Spleen (tissue), 11 donors: Measurements from ENCODE around the gene ZNF516. TPM values are rescaled to one million over a fixed set of nuclear protein-coding genes. Genes with fewer than 3 reads are reported as not detected.

Experiments used
- DNase-seq: peaks from one replicate; pipeline ENCODE4 v3.0.0-alpha.2; 2020
- H3K27ac ChIP-seq, 8 donors: fragments of 200-600 bp; sonication (generic) in 7 of 8; 1 replicate in 4 of 8; 2 replicates in 4 of 8; pipeline versions ENCODE4 v1.5.0 to v1.8.0; 2016 to 2021; ENCODE audit warnings: inconsistent platforms in 4 of 8, mild to moderate bottlenecking in 4 of 8, moderate library complexity in 1 of 8
- H3K27me3 ChIP-seq, 7 donors: fragments of 200-600 bp; sonication (generic) in 6 of 7; replicated peaks in 1 of 7; 1 replicate in 4 of 7; 2 replicates in 3 of 7; pipeline versions ENCODE4 v1.5.0 to v1.8.0; 2016 to 2021; ENCODE audit warnings: inconsistent platforms in 3 of 7, mild to moderate bottlenecking in 1 of 7
- H3K36me3 ChIP-seq, 6 donors: fragments of 200-600 bp; sonication (generic) in 5 of 6; 1 replicate in 4 of 6; 2 replicates in 2 of 6; pipeline versions ENCODE4 v1.5.0 to v1.8.0; 2016 to 2021; ENCODE audit warnings: inconsistent platforms in 2 of 6
- H3K4me1 ChIP-seq, 6 donors: fragments of 200-600 bp; sonication (generic) in 5 of 6; 1 replicate in 3 of 6; 2 replicates in 3 of 6; pipeline versions ENCODE4 v1.5.0 to v1.8.0; 2016 to 2021; ENCODE audit warnings: inconsistent platforms in 3 of 6
- H3K4me3 ChIP-seq, 8 donors: fragments of 200-600 bp; sonication (generic) in 7 of 8; 1 replicate in 4 of 8; 2 replicates in 4 of 8; pipeline versions ENCODE4 v1.5.0 to v1.8.0; 2016 to 2021; ENCODE audit warnings: inconsistent platforms in 4 of 8, mild to moderate bottlenecking in 4 of 8, moderate library complexity in 2 of 8
- H3K9me3 ChIP-seq, 8 donors: fragments of 200-600 bp; sonication (generic) in 7 of 8; 1 replicate in 4 of 8; 2 replicates in 4 of 8; pipeline versions ENCODE4 v1.5.0 to v1.8.0; 2016 to 2021; ENCODE audit warnings: inconsistent platforms in 4 of 8
- CTCF ChIP-seq, 11 experiments: fragments of 200-600 bp in 7 of 11; fragments of 450-650 bp in 4 of 11; sonication (generic) in 4 of 11; IDR thresholded peaks in 8 of 11; conservative IDR thresholded peaks in 3 of 11; 1 replicate in 7 of 11; 2 replicates in 4 of 11; pipeline versions ENCODE4 v1.4.0 to v1.8.0; 2016 to 2021; ENCODE audit warnings: antibody characterized with exemption in 11 of 11, inconsistent platforms in 4 of 11, mild to moderate bottlenecking in 1 of 11
- POLR2A ChIP-seq, 3 donors: fragments of 450-650 bp; IDR thresholded peaks; one replicate each; pipeline ENCODE4 v1.5.1; 2017; ENCODE audit warnings: antibody characterized with exemption in 3 of 3, mild to moderate bottlenecking in 1 of 3
- POLR2AphosphoS5 ChIP-seq, 3 donors: sonication (generic); formaldehyde crosslinking; IDR thresholded peaks; one replicate each; pipeline ENCODE4 v1.5.1; 2017; ENCODE audit warnings: antibody characterized with exemption in 3 of 3
- WGBS, 5 donors: extraction: QIAGEN DNeasy Blood & Tissue Kit in 3 of 5; methylation state at CpG; one replicate each; pipeline versions ENCODE4 v1.1.5 to v1.1.7; 2013 to 2018; 5-methylcytosine and 5-hydroxymethylcytosine counted together
- intact Hi-C: fragments of 100-400 bp; cut with DNase I; formaldehyde crosslinking; loops from one replicate; pipeline ENCODE4 v1.15.0; 2023; ENCODE audit warnings: low total_unique reads
- polyA plus RNA-seq, 3 donors: library from polyadenylated mRNA; stranded (reverse); fragments of 200-250 nt; gene quantifications; one replicate each; pipeline ENCODE4 v1.2.1, GENCODE V29; 2013
- total RNA-seq, 7 donors: library from RNA; depleted of rRNA in 3 of 7; stranded (reverse); fragments of >200 nt in 3 of 7; fragmentation: NEBNext Ultra II Directional in 4 of 7; extraction: Animal tissue kit (Norgen Biotek cat#: 25700) in 4 of 7; gene quantifications; one replicate each; pipeline versions ENCODE4 v1.1.0 to v1.2.1, GENCODE V29; 2016 to 2021
- donor health status: healthy with polysubstance abuse.
- donor health status: DM: no; HTN: no; CAD: no; lungs with moderate emphysema.
- donor health status: DM: no; HTN: no; CAD: no.
- donor health status: Bipolar disorder and iron deficiency.
- donor health status: healthy.
- donor health status: DM: no; HTN: no; CAD: no.
- donor health status: DM: yes; HTN: yes; CAD: no.

Gene ZNF516
- total and polyA plus RNA-seq, 10 donors: 4.5 to 58.4 (median 40.0) TPM

GRCh38 chr18:76432970-76433767 is 61.9 kb downstream of the ZNF516 start:
- intact Hi-C loops: no loop called here
- Histone ChIP-seq H3K9me3 (no peaks in the 10 kb centered on the region), H3K4me1 (peaks cover 0 to 48% (median 20%) of the 10 kb centered on the region in 6 donors), H3K27ac (no peak overlapping the region), H3K4me3 (no peak overlapping the region), H3K36me3 (peaks cover 0 to 53% (median 8%) of the 10 kb centered on the region in 6 donors), H3K27me3 (no peaks in the 10 kb centered on the region)
- peak in 1 of 3 donors; percentile 21 for TF ChIP-seq POLR2AphosphoS5 (IDR thresholded peaks at IDR 0.05)
- TF ChIP-seq POLR2A (IDR thresholded peaks at IDR 0.05): no peak
- DNase-seq: no peak
- WGBS, 5 donors: 91 to 97% (median 95%) methylated on average over 23 to 25 of the region's 25 CpGs

- no peak overlapping the region for H3K27ac ChIP-seq
- peaks cover 0 to 55% (median 20%) of the 10 kb centered on the region in 6 donors for H3K4me1 ChIP-seq
- DNase-seq: peak; percentile 48
- peaks cover 0 to 44% (median 8%) of the 10 kb centered on the region in 6 donors for H3K36me3 ChIP-seq
- 91 to 98% (median 95%) methylated on average over 8 to 10 of the region's 10 CpGs for WGBS, 5 donors
- no peaks in the 10 kb centered on the region for H3K9me3 ChIP-seq
- intact Hi-C loops: no loop called here
- no peak for TF ChIP-seq POLR2A (IDR thresholded peaks at IDR 0.05)
- no peak for TF ChIP-seq CTCF (IDR thresholded peaks at IDR 0.05 in 8 of 11, conservative IDR thresholded peaks at IDR 0.05 in 3 of 11)
- TF ChIP-seq POLR2AphosphoS5 (IDR thresholded peaks at IDR 0.05): no peak
- H3K4me3 ChIP-seq: no peak overlapping the region
- H3K27me3 ChIP-seq: no peaks in the 10 kb centered on the region
Observed at GRCh38 chr18:76432274-76432755, 62.7 kb downstream of the ZNF516 start.

GRCh38 chr18:76431437-76432273 is 63.4 kb downstream of the ZNF516 start:
- H3K36me3 ChIP-seq: peaks cover 0 to 39% (median 8%) of the 10 kb centered on the region in 6 donors
- no peak for TF ChIP-seq POLR2AphosphoS5 (IDR thresholded peaks at IDR 0.05)
- TF ChIP-seq CTCF (IDR thresholded peaks at IDR 0.05 in 8 of 11, conservative IDR thresholded peaks at IDR 0.05 in 3 of 11): no peak
- TF ChIP-seq POLR2A (IDR thresholded peaks at IDR 0.05): no peak
- H3K4me1 ChIP-seq: peaks cover 0 to 61% (median 22%) of the 10 kb centered on the region in 6 donors
- no peak overlapping the region for H3K4me3 ChIP-seq
- no peak overlapping the region for H3K27ac ChIP-seq
- 92 to 96% (median 94%) methylated on average over 27 to 29 of the region's 29 CpGs for WGBS, 5 donors
- H3K27me3 ChIP-seq: no peaks in the 10 kb centered on the region
- no peaks in the 10 kb centered on the region for H3K9me3 ChIP-seq
- intact Hi-C loops: no loop called here
- DNase-seq: peak; percentile 67

- Histone ChIP-seq H3K4me3 (no peak overlapping the region), H3K4me1 (peaks cover 0 to 63% (median 22%) of the 10 kb centered on the region in 6 donors), H3K27me3 (no peaks in the 10 kb centered on the region), H3K36me3 (peaks cover 0 to 29% (median 8%) of the 10 kb centered on the region in 6 donors), H3K9me3 (no peaks in the 10 kb centered on the region), H3K27ac (no peak overlapping the region)
- WGBS, 5 donors: 79 to 96% (median 88%) methylated on average over 4 of the region's 4 CpGs
- no peak for DNase-seq
- TF ChIP-seq POLR2AphosphoS5 (IDR thresholded peaks at IDR 0.05) (no peak), CTCF (IDR thresholded peaks at IDR 0.05 in 8 of 11, conservative IDR thresholded peaks at IDR 0.05 in 3 of 11) (no peak), POLR2A (IDR thresholded peaks at IDR 0.05) (no peak)
- intact Hi-C loops: no loop called here
Observed at GRCh38 chr18:76430636-76431035, 64.4 kb downstream of the ZNF516 start.
